Upper lobe of left lung (tissue), 6 donors: ENCODE measurements around the gene STRBP. TPM values are rescaled to one million over a fixed set of nuclear protein-coding genes. Genes with fewer than 3 reads are reported as not detected.

Source experiments
- ATAC-seq, 2 donors: fragments of 200-7000 bp; cut with Tn5 transposase; one replicate each; pipeline ENCODE4 v1.9.1; 2022; ENCODE audit warnings: mild to moderate bottlenecking in 2 of 2, moderate library complexity in 2 of 2; ENCODE audit not compliant: low FRiP score in 2 of 2
- DNase-seq, 2 donors: peaks; one replicate each; pipeline ENCODE4 v3.0.0-alpha.2; 2019 to 2020
- H3K27ac ChIP-seq, 4 donors: fragments of 200-600 bp; sonication (generic); one replicate each; pipeline ENCODE4 v1.5.1; 2016 to 2019
- H3K27me3 ChIP-seq, 4 donors: fragments of 200-600 bp; sonication (generic); one replicate each; pipeline ENCODE4 v1.5.1; 2017 to 2019
- H3K36me3 ChIP-seq, 4 donors: fragments of 200-600 bp; sonication (generic); one replicate each; pipeline ENCODE4 v1.5.1; 2016 to 2019
- H3K4me1 ChIP-seq, 4 donors: fragments of 200-600 bp; sonication (generic); one replicate each; pipeline ENCODE4 v1.5.1; 2018 to 2019
- H3K4me3 ChIP-seq, 4 donors: fragments of 200-600 bp; sonication (generic); one replicate each; pipeline ENCODE4 v1.5.1; 2017 to 2019; ENCODE audit warnings: mild to moderate bottlenecking in 2 of 4, moderate library complexity in 1 of 4
- H3K9me3 ChIP-seq, 4 donors: fragments of 200-600 bp; sonication (generic); one replicate each; pipeline ENCODE4 v1.5.1; 2018 to 2019
- CTCF ChIP-seq, 6 experiments: fragments of 450-650 bp in 4 of 6; fragments of 200-600 bp in 2 of 6; sonication (generic) in 2 of 6; IDR thresholded peaks; one replicate each; pipeline ENCODE4 v1.5.1; 2016 to 2019; ENCODE audit warnings: antibody characterized with exemption in 6 of 6
- EP300 ChIP-seq, 4 donors: sonication (generic); formaldehyde crosslinking; IDR thresholded peaks; one replicate each; pipeline ENCODE4 v1.5.1; 2017; ENCODE audit warnings: antibody characterized with exemption in 4 of 4, control low read depth in 2 of 4
- POLR2A ChIP-seq, 4 donors: fragments of 450-650 bp; IDR thresholded peaks; one replicate each; pipeline ENCODE4 v1.5.1; 2016 to 2017; ENCODE audit warnings: antibody characterized with exemption in 4 of 4, mild to moderate bottlenecking in 2 of 4
- POLR2AphosphoS5 ChIP-seq, 2 donors: sonication (generic); formaldehyde crosslinking; IDR thresholded peaks; one replicate each; pipeline ENCODE4 v1.5.1; 2017; ENCODE audit warnings: antibody characterized with exemption in 2 of 2
- WGBS, 2 donors: methylation state at CpG; one replicate each; pipeline ENCODE4 v1.1.5; 2017 to 2018; 5-methylcytosine and 5-hydroxymethylcytosine counted together
- total RNA-seq, 6 donors: library from RNA; depleted of rRNA in 4 of 6; stranded (reverse); fragments of >200 nt in 4 of 6; gene quantifications; one replicate each; pipeline versions ENCODE4 v1.1.0 to v1.2.1, GENCODE V29; 2016 to 2021
- donor health status: DM: no; HTN: no; CAD: no; lungs with moderate emphysema.
- donor health status: DM: no; HTN: yes; CAD: no; lungs with severe emphysema.

STRBP gene
- total RNA-seq, 6 donors from 2014 or later = 10.2 to 61.8 (median 17.8) TPM

GRCh38 chr9:123084256-123084655 lies 184.1 kb downstream of the STRBP start:
- Histone ChIP-seq H3K4me3 (no peak overlapping the region), H3K36me3 (peaks cover 0 to 90% (median 21%) of the 10 kb centered on the region in 4 donors), H3K27me3 (no peaks in the 10 kb centered on the region), H3K27ac (no peak overlapping the region), H3K4me1 (no peaks in the 10 kb centered on the region), H3K9me3 (no peaks in the 10 kb centered on the region)
- no peak for TF ChIP-seq POLR2AphosphoS5 (IDR thresholded peaks at IDR 0.05)
- no peak for TF ChIP-seq POLR2A (IDR thresholded peaks at IDR 0.05)
- no peak for TF ChIP-seq EP300 (IDR thresholded peaks at IDR 0.05)
- no peak for TF ChIP-seq CTCF (IDR thresholded peaks at IDR 0.05)
- DNase-seq (no peak), ATAC-seq (no peak)
- 88 to 92% methylated on average over 1 of the region's 1 CpG for WGBS, 2 donors

- H3K4me1 ChIP-seq = no peaks in the 10 kb centered on the region
- TF ChIP-seq EP300 (IDR thresholded peaks at IDR 0.05) (no peak), POLR2A (IDR thresholded peaks at IDR 0.05) (no peak), POLR2AphosphoS5 (IDR thresholded peaks at IDR 0.05) (no peak), CTCF (IDR thresholded peaks at IDR 0.05) (no peak)
- H3K27me3 ChIP-seq = no peaks in the 10 kb centered on the region
- DNase-seq (no peak), ATAC-seq (no peak)
- no peaks in the 10 kb centered on the region for H3K9me3 ChIP-seq
- no peak overlapping the region for H3K4me3 ChIP-seq
- WGBS, 2 donors = 74 to 76% methylated on average over 6 of the region's 6 CpGs
- H3K27ac ChIP-seq = no peak overlapping the region
- H3K36me3 ChIP-seq = peaks cover 0 to 90% (median 23%) of the 10 kb centered on the region in 4 donors
These were observed 184.7 kb downstream of the STRBP start for GRCh38 chr9:123083680-123084079.

- no peak for ATAC-seq
- Histone ChIP-seq H3K27me3 (no peaks in the 10 kb centered on the region), H3K27ac (no peak overlapping the region), H3K9me3 (no peaks in the 10 kb centered on the region), H3K4me1 (no peaks in the 10 kb centered on the region), H3K4me3 (no peak overlapping the region), H3K36me3 (peaks cover 3 to 90% (median 28%) of the 10 kb centered on the region in 4 donors)
- no peak for DNase-seq
- peak; percentile 13 to 49 (median 36) for TF ChIP-seq CTCF (IDR thresholded peaks at IDR 0.05)
- no peak for TF ChIP-seq EP300 (IDR thresholded peaks at IDR 0.05)
- 33 to 40% methylated on average over 2 of the region's 2 CpGs for WGBS, 2 donors
These were observed 186.6 kb downstream of the STRBP start for GRCh38 chr9:123081824-123082223.

- Histone ChIP-seq H3K27ac (no peak overlapping the region), H3K27me3 (no peaks in the 10 kb centered on the region), H3K4me3 (no peak overlapping the region), H3K4me1 (no peaks in the 10 kb centered on the region), H3K36me3 (peaks cover 9 to 86% (median 30%) of the 10 kb centered on the region in 4 donors), H3K9me3 (no peaks in the 10 kb centered on the region)
- WGBS, 2 donors = 63 to 67% methylated on average over 3 of the region's 3 CpGs
- no peak for ATAC-seq
- no peak for DNase-seq
- TF ChIP-seq EP300 (IDR thresholded peaks at IDR 0.05) = no peak
- TF ChIP-seq POLR2AphosphoS5 (IDR thresholded peaks at IDR 0.05) = no peak
- no peak for TF ChIP-seq POLR2A (IDR thresholded peaks at IDR 0.05)
- no peak for TF ChIP-seq CTCF (IDR thresholded peaks at IDR 0.05)
These were observed 187.9 kb downstream of the STRBP start for GRCh38 chr9:123080444-123080843.

GRCh38 chr9:123074628-123075027 lies 193.8 kb downstream of the STRBP start:
- H3K27me3 ChIP-seq = no peaks in the 10 kb centered on the region
- 84 to 90% methylated on average over 3 of the region's 3 CpGs for WGBS, 2 donors
- TF ChIP-seq EP300 (IDR thresholded peaks at IDR 0.05) (no peak), POLR2A (IDR thresholded peaks at IDR 0.05) (no peak), CTCF (IDR thresholded peaks at IDR 0.05) (no peak), POLR2AphosphoS5 (IDR thresholded peaks at IDR 0.05) (no peak)
- H3K4me3 ChIP-seq = no peak overlapping the region
- peak overlapping the region; percentile 1 to 43 (median 6) for H3K27ac ChIP-seq
- no peak for DNase-seq
- no peaks in the 10 kb centered on the region for H3K9me3 ChIP-seq
- peaks cover 9 to 65% (median 16%) of the 10 kb centered on the region in 4 donors for H3K36me3 ChIP-seq
- no peak for ATAC-seq
- peaks cover 0 to 14% (median 6%) of the 10 kb centered on the region in 4 donors for H3K4me1 ChIP-seq
